Right cardiac atrium (tissue), 5 donors: Measurements from ENCODE around the gene CPXM2. TPM values are rescaled to one million over a fixed set of nuclear protein-coding genes. Genes with fewer than 3 reads are reported as not detected.
A peak's percentile ranks its signal among the peaks of the same experiment; 100 is the strongest.

Experiments
- ATAC-seq, 2 donors: fragments of 200-7000 bp; cut with Tn5 transposase; one replicate each; pipeline versions ENCODE4 v1.8.0 to v1.9.1; 2020; ENCODE audit warnings: moderate library complexity in 2 of 2, mild to moderate bottlenecking in 1 of 2
- DNase-seq, 3 donors: peaks; one replicate each; pipeline ENCODE4 v3.0.0-alpha.2; 2020
- H3K27ac ChIP-seq: one replicate; pipeline ENCODE4 v1.5.1; 2013; ENCODE audit warnings: mild to moderate bottlenecking, low read length, control low read depth, moderate library complexity
- H3K27me3 ChIP-seq: one replicate; pipeline ENCODE4 v1.6.1; 2013; ENCODE audit not compliant: control insufficient read depth, insufficient read depth
- H3K4me1 ChIP-seq: one replicate; pipeline ENCODE4 v1.6.1; 2013; ENCODE audit warnings: low read length; ENCODE audit not compliant: control insufficient read depth, insufficient read depth
- H3K4me3 ChIP-seq: one replicate; pipeline ENCODE4 v1.5.1; 2013; ENCODE audit warnings: low read length, control low read depth
- H3K9me3 ChIP-seq: one replicate; pipeline ENCODE4 v1.6.1; 2013; ENCODE audit warnings: low read length; ENCODE audit not compliant: control insufficient read depth
- WGBS: extraction: QIAGEN DNeasy Blood & Tissue Kit; methylation state at CpG from one replicate; pipeline ENCODE4 v1.1.7; 2013; 5-methylcytosine and 5-hydroxymethylcytosine counted together
- intact Hi-C, 4 donors: fragments of 100-400 bp; cut with DNase I; formaldehyde crosslinking; loops; one replicate each; pipeline versions ENCODE4 v1.11.0 to v1.14.0; 2022 to 2023
- polyA plus RNA-seq: library from polyadenylated mRNA; stranded (reverse); fragments of 200-250 nt; gene quantifications from one replicate; pipeline ENCODE4 v1.2.3, GENCODE V29; 2013
- total RNA-seq, 4 donors: library from RNA; stranded (reverse); fragmentation: NEBNext Ultra II Directional; extraction: Animal tissue kit (Norgen Biotek cat#: 25700); gene quantifications; one replicate each; pipeline ENCODE4 v1.2.1, GENCODE V29; 2021
- donor health status: healthy with polysubstance abuse.
- donor health status: DM: no; HTN: yes; CAD: no.
- donor health status: DM: no; HTN: no; CAD: no.
- donor health status: DM: no; HTN: yes; CAD: no; lungs with severe emphysema.
- donor health status: DM: yes; HTN: yes; CAD: no.

The CPXM2 gene
- total and polyA plus RNA-seq, 5 donors = 2.1 to 12.8 (median 6.7) TPM

GRCh38 chr10:123922126-123922525 lies 30.5 kb upstream of the CPXM2 start:
- intact Hi-C loops = no loop called here
- 63% methylated on average over 2 of the region's 2 CpGs for WGBS
- no peak overlapping the region for H3K4me3 ChIP-seq
- ATAC-seq (no peak), DNase-seq (no peak)
- peaks cover 2% of the 10 kb centered on the region for H3K9me3 ChIP-seq
- H3K4me1 ChIP-seq = no peaks in the 10 kb centered on the region
- H3K27ac ChIP-seq = no peak overlapping the region
- no peaks in the 10 kb centered on the region for H3K27me3 ChIP-seq

GRCh38 chr10:123916775-123917174 lies 25.2 kb upstream of the CPXM2 start:
- Histone ChIP-seq H3K4me1 (no peaks in the 10 kb centered on the region), H3K4me3 (no peak overlapping the region), H3K27me3 (no peaks in the 10 kb centered on the region), H3K27ac (no peak overlapping the region), H3K9me3 (peaks cover 2% of the 10 kb centered on the region)
- ATAC-seq (no peak), DNase-seq (no peak)
- intact Hi-C loops = no loop called here
- 57% methylated on average over 3 of the region's 3 CpGs for WGBS

- H3K4me1 ChIP-seq = no peaks in the 10 kb centered on the region
- intact Hi-C loops = no loop called here
- ATAC-seq (peak; percentile 74 to 89), DNase-seq (peak in 2 of 3 donors; percentile 37 to 60)
- no peak overlapping the region for H3K27ac ChIP-seq
- no peaks in the 10 kb centered on the region for H3K27me3 ChIP-seq
- 26% methylated on average over 8 of the region's 8 CpGs for WGBS
- H3K4me3 ChIP-seq = no peak overlapping the region
- H3K9me3 ChIP-seq = peaks cover 2% of the 10 kb centered on the region
These were observed 22.2 kb upstream of the CPXM2 start for GRCh38 chr10:123913688-123914268.

GRCh38 chr10:123912871-123913270 lies 21.3 kb upstream of the CPXM2 start:
- WGBS = 34% methylated on average over 3 of the region's 3 CpGs
- no peak for ATAC-seq
- no peak overlapping the region for H3K27ac ChIP-seq
- no peaks in the 10 kb centered on the region for H3K4me1 ChIP-seq
- no peak for DNase-seq
- H3K9me3 ChIP-seq = no peaks in the 10 kb centered on the region
- intact Hi-C loops = no loop called here
- H3K27me3 ChIP-seq = no peaks in the 10 kb centered on the region
- no peak overlapping the region for H3K4me3 ChIP-seq

GRCh38 chr10:123912466-123912865 lies 20.9 kb upstream of the CPXM2 start:
- intact Hi-C loops = no loop called here
- no peak for DNase-seq
- Histone ChIP-seq H3K27me3 (no peaks in the 10 kb centered on the region), H3K27ac (no peak overlapping the region), H3K4me1 (no peaks in the 10 kb centered on the region), H3K4me3 (no peak overlapping the region), H3K9me3 (no peaks in the 10 kb centered on the region)
- ATAC-seq = no peak
- 66% methylated on average over 4 of the region's 4 CpGs for WGBS

GRCh38 chr10:123911866-123912265 lies 20.3 kb upstream of the CPXM2 start:
- ATAC-seq = no peak

GRCh38 chr10:123909866-123910265 lies 18.3 kb upstream of the CPXM2 start:
- no peaks in the 10 kb centered on the region for H3K27me3 ChIP-seq
- WGBS = 89% methylated on average over 8 of the region's 8 CpGs
- H3K27ac ChIP-seq = no peak overlapping the region
- ATAC-seq (no peak), DNase-seq (no peak)
- no peaks in the 10 kb centered on the region for H3K4me1 ChIP-seq
- intact Hi-C loops = no loop called here
- no peaks in the 10 kb centered on the region for H3K9me3 ChIP-seq
- H3K4me3 ChIP-seq = no peak overlapping the region

More at GRCh38 chr10:123911866-123912265, 20.3 kb upstream of the CPXM2 start:
- Histone ChIP-seq H3K4me3 (no peak overlapping the region), H3K4me1 (no peaks in the 10 kb centered on the region), H3K27me3 (no peaks in the 10 kb centered on the region), H3K27ac (no peak overlapping the region), H3K9me3 (no peaks in the 10 kb centered on the region)
- WGBS = 53% methylated on average over 9 of the region's 9 CpGs
- intact Hi-C loops = no loop called here
- DNase-seq = no peak

- intact Hi-C loops = no loop called here
- no peaks in the 10 kb centered on the region for H3K4me1 ChIP-seq
- no peak overlapping the region for H3K4me3 ChIP-seq
- H3K27ac ChIP-seq = no peak overlapping the region
- DNase-seq (no peak), ATAC-seq (no peak)
- no peaks in the 10 kb centered on the region for H3K27me3 ChIP-seq
- WGBS = 70% methylated on average over 5 of the region's 5 CpGs
- no peaks in the 10 kb centered on the region for H3K9me3 ChIP-seq
These were observed 17.8 kb upstream of the CPXM2 start for GRCh38 chr10:123909426-123909825.

GRCh38 chr10:123908379-123908778 lies 16.8 kb upstream of the CPXM2 start:
- Histone ChIP-seq H3K9me3 (no peaks in the 10 kb centered on the region), H3K27me3 (no peaks in the 10 kb centered on the region), H3K4me1 (no peaks in the 10 kb centered on the region), H3K4me3 (no peak overlapping the region), H3K27ac (no peak overlapping the region)
- WGBS = 85% methylated on average over 4 of the region's 4 CpGs
- intact Hi-C loops = no loop called here
- DNase-seq = no peak
- no peak for ATAC-seq

GRCh38 chr10:123906884-123907652 lies 15.5 kb upstream of the CPXM2 start:
- Histone ChIP-seq H3K9me3 (no peaks in the 10 kb centered on the region), H3K27me3 (no peaks in the 10 kb centered on the region), H3K27ac (no peak overlapping the region), H3K4me3 (no peak overlapping the region), H3K4me1 (no peaks in the 10 kb centered on the region)
- ATAC-seq (no peak), DNase-seq (no peak)
- intact Hi-C loops = no loop called here
- 61% methylated on average over 14 of the region's 14 CpGs for WGBS

- H3K9me3 ChIP-seq = no peaks in the 10 kb centered on the region
- H3K27ac ChIP-seq = no peak overlapping the region
- ATAC-seq (no peak), DNase-seq (no peak)
- H3K4me3 ChIP-seq = no peak overlapping the region
- H3K4me1 ChIP-seq = no peaks in the 10 kb centered on the region
- 78% methylated on average over 4 of the region's 4 CpGs for WGBS
- H3K27me3 ChIP-seq = no peaks in the 10 kb centered on the region
- intact Hi-C loops = no loop called here
These were observed 14.7 kb upstream of the CPXM2 start for GRCh38 chr10:123906296-123906695.
